Measurements from ENCODE around the gene MYO3A. TPM values are rescaled to one million over a fixed set of nuclear protein-coding genes. Genes with fewer than 3 reads are reported as not detected.

The MYO3A gene
- total and polyA plus RNA-seq, 12 donors = under 0.01 to 0.17 TPM; not detected in 10

- ATAC-seq (peak in 3 of 8 donors; percentile 37 to 65 (median 44)), DNase-seq (no peak)
- no peak for TF ChIP-seq CTCF (IDR thresholded peaks at IDR 0.05)
- peaks cover 0 to 3% (median 0%) of the 10 kb centered on the region in 9 donors for H3K4me1 ChIP-seq
- no peaks in the 10 kb centered on the region for H3K36me3 ChIP-seq
- intact Hi-C loops (cut with DNase I) = no loop called here
- no peaks in the 10 kb centered on the region for H3K27me3 ChIP-seq
- peak overlapping the region in 3 of 10 donors; percentile 11 to 61 (median 26) for H3K27ac ChIP-seq
- H3K4me3 ChIP-seq = no peak overlapping the region
- WGBS, 2 donors = 18 to 33% methylated on average over 1 of the region's 1 CpG
- peaks cover 0 to 22% (median 0%) of the 10 kb centered on the region in 11 donors for H3K9me3 ChIP-seq
These were observed 81.1 kb downstream of the MYO3A start for GRCh38 chr10:26015092-26015491.

GRCh38 chr10:26022831-26023230, 88.8 kb downstream of the MYO3A start:
- no peak for TF ChIP-seq CTCF (IDR thresholded peaks at IDR 0.05)
- no peak for DNase-seq

GRCh38 chr10:26024303-26024702, 90.3 kb downstream of the MYO3A start:
- WGBS, 2 donors = 74 to 78% methylated on average over 2 of the region's 2 CpGs
- no peak overlapping the region for H3K4me3 ChIP-seq
- H3K9me3 ChIP-seq = no peaks in the 10 kb centered on the region
- no peak for TF ChIP-seq CTCF (IDR thresholded peaks at IDR 0.05)
- intact Hi-C loops (cut with DNase I) = no loop called here
- H3K4me1 ChIP-seq = no peaks in the 10 kb centered on the region
- H3K27me3 ChIP-seq = no peaks in the 10 kb centered on the region
- H3K36me3 ChIP-seq = no peaks in the 10 kb centered on the region
- no peak for ATAC-seq
- no peak for DNase-seq
- H3K27ac ChIP-seq = no peak overlapping the region

More at GRCh38 chr10:26022831-26023230, 88.8 kb downstream of the MYO3A start:
- Histone ChIP-seq H3K27ac (no peak overlapping the region), H3K4me1 (no peaks in the 10 kb centered on the region), H3K9me3 (no peaks in the 10 kb centered on the region), H3K27me3 (no peaks in the 10 kb centered on the region), H3K36me3 (no peaks in the 10 kb centered on the region), H3K4me3 (no peak overlapping the region)
- intact Hi-C loops (cut with DNase I) = no loop called here
- ATAC-seq = no peak

- ATAC-seq (no peak), DNase-seq (no peak)
- no peaks in the 10 kb centered on the region for H3K9me3 ChIP-seq
- H3K36me3 ChIP-seq = no peaks in the 10 kb centered on the region
- intact Hi-C loops (cut with DNase I) = no loop called here
- no peaks in the 10 kb centered on the region for H3K27me3 ChIP-seq
- no peak for TF ChIP-seq CTCF (IDR thresholded peaks at IDR 0.05)
- no peak overlapping the region for H3K27ac ChIP-seq
- no peak overlapping the region for H3K4me3 ChIP-seq
- H3K4me1 ChIP-seq = no peaks in the 10 kb centered on the region
These were observed 91.5 kb downstream of the MYO3A start for GRCh38 chr10:26025523-26025922.

Data from heart right ventricle (tissue), 16 donors.